Thymus (tissue), 11 donors: ENCODE measurements around the gene CDH22. TPM values are rescaled to one million over a fixed set of nuclear protein-coding genes. Genes with fewer than 3 reads are reported as not detected.

Experiments
- DNase-seq, 9 donors: peaks; one replicate each; pipeline ENCODE4 v3.0.0-alpha.2; 2013; ENCODE audit warnings: low spot score in 9 of 9, low read depth in 6 of 9, missing footprints in 1 of 9
- H3K27ac ChIP-seq, 2 donors: one replicate each; pipeline ENCODE4 v1.5.1; 2013; ENCODE audit warnings: control low read depth in 1 of 2, low read depth in 1 of 2, low read length in 1 of 2, mild to moderate bottlenecking in 1 of 2, moderate library complexity in 1 of 2
- H3K27me3 ChIP-seq, 2 donors: one replicate each; pipeline ENCODE4 v1.5.1; 2013; ENCODE audit warnings: low read length in 1 of 2; ENCODE audit not compliant: control insufficient read depth in 2 of 2, insufficient read depth in 1 of 2
- H3K36me3 ChIP-seq, 2 donors: one replicate each; pipeline ENCODE4 v1.5.1; 2013; ENCODE audit warnings: low read length in 1 of 2, mild to moderate bottlenecking in 1 of 2, moderate library complexity in 1 of 2; ENCODE audit not compliant: control insufficient read depth in 2 of 2, insufficient read depth in 2 of 2
- H3K4me1 ChIP-seq, 2 donors: one replicate each; pipeline ENCODE4 v1.5.1; 2013; ENCODE audit warnings: low read length in 2 of 2; ENCODE audit not compliant: control insufficient read depth in 2 of 2, insufficient read depth in 2 of 2
- H3K4me3 ChIP-seq, 2 donors: one replicate each; pipeline ENCODE4 v1.5.1; 2013; ENCODE audit warnings: low read length in 2 of 2, control low read depth in 1 of 2, mild to moderate bottlenecking in 1 of 2
- H3K9me3 ChIP-seq, 2 donors: one replicate each; pipeline ENCODE4 v1.5.1; 2013; ENCODE audit warnings: low read length in 1 of 2, mild to moderate bottlenecking in 1 of 2; ENCODE audit not compliant: control insufficient read depth in 2 of 2, insufficient read depth in 1 of 2
- WGBS: extraction: QIAGEN DNeasy Blood & Tissue Kit; methylation state at CpG from one replicate; pipeline ENCODE4 v1.1.7; 2013; 5-methylcytosine and 5-hydroxymethylcytosine counted together
- polyA plus RNA-seq: library from polyadenylated mRNA; stranded (reverse); fragments of 200-250 nt; gene quantifications from one replicate; pipeline ENCODE4 v1.2.3, GENCODE V29; 2013
- total RNA-seq: library from RNA; stranded (reverse); fragments of 120-200 nt; gene quantifications from one replicate; pipeline ENCODE4 v1.2.4, GENCODE V29; 2013
- donor health status: healthy.

The CDH22 gene
- total and polyA plus RNA-seq, 2 donors: 0.05 to 0.11 TPM

DNA sequence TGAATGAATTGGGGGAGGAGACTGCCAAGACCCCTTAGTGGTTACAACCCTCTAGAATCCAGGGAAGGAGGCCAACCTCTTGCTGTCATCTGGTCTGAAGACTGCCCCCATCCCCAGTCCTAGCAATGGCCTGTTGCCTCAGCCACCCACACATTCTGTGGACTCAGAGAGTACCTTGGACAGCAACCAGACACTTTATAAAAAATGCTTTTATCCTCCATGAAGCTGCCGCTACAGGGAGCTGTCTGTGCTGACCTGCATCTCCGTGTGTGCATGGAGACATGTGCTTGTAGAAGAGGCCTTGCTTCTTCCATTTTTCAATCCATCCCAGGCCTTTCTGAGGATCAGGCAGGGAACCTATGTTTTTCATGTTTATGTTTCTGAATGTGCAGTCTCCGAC, 15.2 kb downstream of the CDH22 start:
- no peaks in the 10 kb centered on the region for H3K9me3 ChIP-seq
- H3K27ac ChIP-seq: no peak overlapping the region
- H3K4me1 ChIP-seq: no peaks in the 10 kb centered on the region
- WGBS: 27% methylated on average over 3 of the region's 3 CpGs
- DNase-seq: peak in 2 of 9 donors; percentile 10 to 47
- peaks cover 0 to 15% of the 10 kb centered on the region in 2 donors for H3K27me3 ChIP-seq
- H3K4me3 ChIP-seq: no peak overlapping the region
- no peaks in the 10 kb centered on the region for H3K36me3 ChIP-seq

GRCh38 chr20:46291401-46291800, 16.9 kb downstream of the CDH22 start:
- Histone ChIP-seq H3K36me3 (no peaks in the 10 kb centered on the region), H3K27me3 (peaks cover 0 to 11% of the 10 kb centered on the region in 2 donors), H3K9me3 (no peaks in the 10 kb centered on the region), H3K4me1 (no peaks in the 10 kb centered on the region), H3K27ac (no peak overlapping the region), H3K4me3 (no peak overlapping the region)
- 58% methylated on average over 8 of the region's 8 CpGs for WGBS
- DNase-seq: no peak

- 76% methylated on average over 5 of the region's 5 CpGs for WGBS
- H3K4me1 ChIP-seq: no peaks in the 10 kb centered on the region
- H3K9me3 ChIP-seq: no peaks in the 10 kb centered on the region
- peaks cover 0 to 8% of the 10 kb centered on the region in 2 donors for H3K27me3 ChIP-seq
- DNase-seq: no peak
- H3K27ac ChIP-seq: no peak overlapping the region
- no peak overlapping the region for H3K4me3 ChIP-seq
- H3K36me3 ChIP-seq: no peaks in the 10 kb centered on the region
These were observed 18.9 kb downstream of the CDH22 start for GRCh38 chr20:46289432-46289831.

GRCh38 chr20:46286977-46287376, 21.3 kb downstream of the CDH22 start:
- H3K4me3 ChIP-seq: no peak overlapping the region
- 91% methylated on average over 7 of the region's 7 CpGs for WGBS
- no peaks in the 10 kb centered on the region for H3K4me1 ChIP-seq
- no peaks in the 10 kb centered on the region for H3K9me3 ChIP-seq
- no peak for DNase-seq
- no peaks in the 10 kb centered on the region for H3K36me3 ChIP-seq
- H3K27me3 ChIP-seq: peaks cover 0 to 22% of the 10 kb centered on the region in 2 donors
- no peak overlapping the region for H3K27ac ChIP-seq

DNA sequence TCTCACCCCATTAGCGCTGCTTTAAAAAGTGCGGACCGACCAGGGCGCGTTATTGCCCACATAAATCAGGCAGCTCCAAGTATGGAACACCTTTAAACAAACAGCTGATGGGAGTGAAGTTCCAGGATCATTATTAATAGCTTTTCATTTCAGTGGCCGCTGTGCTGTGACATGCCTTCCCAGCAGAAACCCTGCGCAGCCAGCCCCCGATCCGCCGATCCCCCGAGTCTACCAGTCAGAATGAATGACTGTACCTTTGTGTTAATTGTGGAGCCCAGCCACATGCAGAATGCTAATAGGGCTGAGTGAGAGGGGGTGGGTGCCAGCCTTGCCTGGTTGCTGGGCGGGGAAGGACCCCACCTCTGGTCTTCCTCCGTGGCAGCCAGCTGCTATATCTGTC, 21.9 kb downstream of the CDH22 start:
- Histone ChIP-seq H3K27me3 (peaks cover 0 to 22% of the 10 kb centered on the region in 2 donors), H3K4me1 (no peaks in the 10 kb centered on the region), H3K4me3 (no peak overlapping the region), H3K9me3 (no peaks in the 10 kb centered on the region), H3K27ac (no peak overlapping the region), H3K36me3 (no peaks in the 10 kb centered on the region)
- no peak for DNase-seq
- 61% methylated on average over 13 of the region's 13 CpGs for WGBS

- H3K27me3 ChIP-seq: peaks cover 0 to 26% of the 10 kb centered on the region in 2 donors
- no peak overlapping the region for H3K4me3 ChIP-seq
- no peak overlapping the region for H3K27ac ChIP-seq
- 85% methylated on average over 3 of the region's 3 CpGs for WGBS
- no peaks in the 10 kb centered on the region for H3K36me3 ChIP-seq
- no peak for DNase-seq
- H3K9me3 ChIP-seq: no peaks in the 10 kb centered on the region
- H3K4me1 ChIP-seq: no peaks in the 10 kb centered on the region
These were observed 22.6 kb downstream of the CDH22 start for GRCh38 chr20:46285740-46286139.

DNA sequence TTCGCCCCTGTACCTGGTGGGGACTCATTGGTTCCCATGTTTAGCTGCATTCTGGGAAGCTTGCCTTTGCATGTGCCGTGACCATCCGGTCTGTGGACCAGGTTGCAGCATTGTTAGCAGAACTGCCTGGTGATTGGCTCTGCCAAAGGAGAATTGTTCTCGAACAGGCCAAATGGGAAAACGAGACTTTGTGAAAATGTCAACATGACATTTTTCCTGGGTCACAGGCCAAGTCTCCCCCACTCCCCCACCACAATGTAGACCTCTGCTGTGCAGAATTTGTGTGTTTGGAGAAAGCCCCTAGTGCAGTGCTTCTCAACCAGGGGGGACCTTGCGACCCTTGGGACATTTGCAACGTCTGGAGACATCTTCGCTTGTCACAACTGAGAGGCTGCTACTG, 23.2 kb downstream of the CDH22 start:
- no peak for DNase-seq
- no peaks in the 10 kb centered on the region for H3K36me3 ChIP-seq
- H3K4me1 ChIP-seq: no peaks in the 10 kb centered on the region
- peaks cover 0 to 24% of the 10 kb centered on the region in 2 donors for H3K27me3 ChIP-seq
- no peaks in the 10 kb centered on the region for H3K9me3 ChIP-seq
- no peak overlapping the region for H3K4me3 ChIP-seq
- no peak overlapping the region for H3K27ac ChIP-seq
- WGBS: 80% methylated on average over 8 of the region's 8 CpGs

DNA sequence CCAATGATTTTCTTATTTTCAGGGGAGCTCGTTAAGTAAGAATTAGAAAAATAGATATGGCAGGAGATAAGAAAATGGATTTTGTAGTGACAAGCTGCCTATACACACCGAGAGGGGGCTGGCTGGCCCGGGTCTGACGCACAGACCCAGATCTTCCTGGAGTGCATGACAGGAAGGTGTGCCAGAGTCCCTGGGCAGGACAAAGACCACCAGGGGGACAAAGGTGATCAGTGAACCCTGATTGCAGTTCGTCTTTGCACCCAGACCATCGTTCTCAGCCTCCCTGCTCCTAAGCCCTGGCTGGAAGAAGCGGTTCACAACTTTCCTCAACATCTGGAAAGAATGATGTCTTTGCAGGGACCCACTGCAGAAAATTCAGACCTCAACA, 24.3 kb downstream of the CDH22 start:
- Histone ChIP-seq H3K4me1 (no peaks in the 10 kb centered on the region), H3K4me3 (no peak overlapping the region), H3K27me3 (peaks cover 0 to 24% of the 10 kb centered on the region in 2 donors), H3K9me3 (no peaks in the 10 kb centered on the region), H3K27ac (no peak overlapping the region), H3K36me3 (no peaks in the 10 kb centered on the region)
- DNase-seq: no peak
- WGBS: 62% methylated on average over 7 of the region's 7 CpGs

DNA sequence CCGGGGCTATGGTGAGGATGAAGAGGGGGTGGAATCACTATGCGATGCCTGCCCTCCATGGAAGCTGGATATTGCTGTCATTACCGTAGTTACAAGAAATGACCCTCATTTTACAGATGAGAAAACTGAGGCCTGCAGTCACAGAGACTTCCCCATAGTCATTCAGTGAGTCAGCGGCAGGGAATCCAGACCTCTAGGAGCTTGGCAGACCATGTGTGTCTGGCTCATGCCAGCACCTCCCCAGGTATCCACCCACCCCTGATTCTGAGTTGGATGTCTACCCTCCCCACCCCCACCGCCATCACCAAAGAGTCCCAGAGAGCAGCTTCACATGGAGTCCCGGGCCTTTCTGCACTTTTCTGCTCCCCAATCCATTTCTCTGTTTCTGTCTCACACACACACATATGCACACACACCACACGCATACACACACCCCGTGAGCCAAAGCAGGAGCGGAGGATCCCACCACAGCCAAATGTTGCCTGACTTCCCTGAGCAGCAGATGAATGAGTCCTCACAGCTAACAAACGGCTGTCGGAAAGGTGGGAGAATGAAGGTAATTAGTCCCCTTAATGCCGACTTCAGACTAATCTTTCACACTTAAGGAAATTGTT, 24.8 kb downstream of the CDH22 start:
- H3K27me3 ChIP-seq: peaks cover 0 to 27% of the 10 kb centered on the region in 2 donors

More for the DNA sequence above, 24.8 kb downstream of the CDH22 start:
- Histone ChIP-seq H3K9me3 (no peaks in the 10 kb centered on the region), H3K4me1 (no peaks in the 10 kb centered on the region), H3K4me3 (no peak overlapping the region), H3K27ac (no peak overlapping the region), H3K36me3 (no peaks in the 10 kb centered on the region)
- DNase-seq: no peak
- 77% methylated on average over 12 of the region's 12 CpGs for WGBS
